GM18499 (cell line): ENCODE measurements around the gene WEE1.

ENCODE experiments used
- ATAC-seq: cut with Tn5 transposase; IDR thresholded peaks from one replicate; pipeline ENCODE4 v1.9.1; 2021; ENCODE audit warnings: moderate number of reproducible peaks; ENCODE audit not compliant: insufficient read depth, unreplicated experiment

Gene WEE1

GRCh38 chr11:9565822-9566560, 7.5 kb upstream of the WEE1 start:
- ATAC-seq: peak; percentile 79

GRCh38 chr11:9566561-9567063, 6.9 kb upstream of the WEE1 start:
- ATAC-seq: no peak

GRCh38 chr11:9567401-9567800, 6.1 kb upstream of the WEE1 start:
- ATAC-seq: no peak

GRCh38 chr11:9568161-9568853, 5.2 kb upstream of the WEE1 start:
- ATAC-seq: no peak

- ATAC-seq: no peak
Measured at GRCh38 chr11:9568854-9569587, 4.4 kb upstream of the WEE1 start.

GRCh38 chr11:9569588-9570164, 3.8 kb upstream of the WEE1 start:
- ATAC-seq: no peak

GRCh38 chr11:9570313-9571025, 3.0 kb upstream of the WEE1 start:
- no peak for ATAC-seq

- no peak for ATAC-seq
Measured at GRCh38 chr11:9571071-9571762, 2.3 kb upstream of the WEE1 start.

- ATAC-seq: no peak
Measured at GRCh38 chr11:9571763-9572115, 1.7 kb upstream of the WEE1 start.

GRCh38 chr11:9573775-9574621, 528 bp downstream of the WEE1 start:
- ATAC-seq: peak; percentile 1

- no peak for ATAC-seq
Measured at GRCh38 chr11:9574622-9575259, 1.3 kb downstream of the WEE1 start.

GRCh38 chr11:9575260-9576240, 2.1 kb downstream of the WEE1 start:
- no peak for ATAC-seq

GRCh38 chr11:9576701-9577381, 3.4 kb downstream of the WEE1 start:
- no peak for ATAC-seq

- no peak for ATAC-seq
Measured at GRCh38 chr11:9577556-9577955, 4.1 kb downstream of the WEE1 start.

- ATAC-seq: no peak
Measured at GRCh38 chr11:9580894-9581293, 7.4 kb downstream of the WEE1 start.

- no peak for ATAC-seq
Measured at GRCh38 chr11:9581556-9582161, 8.2 kb downstream of the WEE1 start.
